Upper lobe of left lung (tissue), 6 donors: ENCODE data around the gene FBXL5. TPM values are rescaled to one million over a fixed set of nuclear protein-coding genes. Genes with fewer than 3 reads are reported as not detected.

Experiments
- ATAC-seq, 2 donors: fragments of 200-7000 bp; cut with Tn5 transposase; one replicate each; pipeline ENCODE4 v1.9.1; 2022; ENCODE audit warnings: mild to moderate bottlenecking in 2 of 2, moderate library complexity in 2 of 2; ENCODE audit not compliant: low FRiP score in 2 of 2
- DNase-seq, 2 donors: peaks; one replicate each; pipeline ENCODE4 v3.0.0-alpha.2; 2019 to 2020
- H3K27ac ChIP-seq, 4 donors: fragments of 200-600 bp; sonication (generic); one replicate each; pipeline ENCODE4 v1.5.1; 2016 to 2019
- H3K27me3 ChIP-seq, 4 donors: fragments of 200-600 bp; sonication (generic); one replicate each; pipeline ENCODE4 v1.5.1; 2017 to 2019
- H3K36me3 ChIP-seq, 4 donors: fragments of 200-600 bp; sonication (generic); one replicate each; pipeline ENCODE4 v1.5.1; 2016 to 2019
- H3K4me1 ChIP-seq, 4 donors: fragments of 200-600 bp; sonication (generic); one replicate each; pipeline ENCODE4 v1.5.1; 2018 to 2019
- H3K4me3 ChIP-seq, 4 donors: fragments of 200-600 bp; sonication (generic); one replicate each; pipeline ENCODE4 v1.5.1; 2017 to 2019; ENCODE audit warnings: mild to moderate bottlenecking in 2 of 4, moderate library complexity in 1 of 4
- H3K9me3 ChIP-seq, 4 donors: fragments of 200-600 bp; sonication (generic); one replicate each; pipeline ENCODE4 v1.5.1; 2018 to 2019
- CTCF ChIP-seq, 6 experiments: fragments of 450-650 bp in 4 of 6; fragments of 200-600 bp in 2 of 6; sonication (generic) in 2 of 6; IDR thresholded peaks; one replicate each; pipeline ENCODE4 v1.5.1; 2016 to 2019; ENCODE audit warnings: antibody characterized with exemption in 6 of 6
- EP300 ChIP-seq, 4 donors: sonication (generic); formaldehyde crosslinking; IDR thresholded peaks; one replicate each; pipeline ENCODE4 v1.5.1; 2017; ENCODE audit warnings: antibody characterized with exemption in 4 of 4, control low read depth in 2 of 4
- POLR2A ChIP-seq, 4 donors: fragments of 450-650 bp; IDR thresholded peaks; one replicate each; pipeline ENCODE4 v1.5.1; 2016 to 2017; ENCODE audit warnings: antibody characterized with exemption in 4 of 4, mild to moderate bottlenecking in 2 of 4
- POLR2AphosphoS5 ChIP-seq, 2 donors: sonication (generic); formaldehyde crosslinking; IDR thresholded peaks; one replicate each; pipeline ENCODE4 v1.5.1; 2017; ENCODE audit warnings: antibody characterized with exemption in 2 of 2
- WGBS, 2 donors: methylation state at CpG; one replicate each; pipeline ENCODE4 v1.1.5; 2017 to 2018; 5-methylcytosine and 5-hydroxymethylcytosine counted together
- total RNA-seq, 6 donors: library from RNA; depleted of rRNA in 4 of 6; stranded (reverse); fragments of >200 nt in 4 of 6; gene quantifications; one replicate each; pipeline versions ENCODE4 v1.1.0 to v1.2.1, GENCODE V29; 2016 to 2021
- donor health status: DM: no; HTN: no; CAD: no; lungs with moderate emphysema.
- donor health status: DM: no; HTN: yes; CAD: no; lungs with severe emphysema.

The FBXL5 gene
- total RNA-seq, 6 donors from 2014 or later, result 52.4 to 146 (median 94.9) TPM

GRCh38 chr4:15601862-15602261, 53.3 kb downstream of the FBXL5 start:
- ATAC-seq, result no peak
- Histone ChIP-seq H3K9me3 (no peaks in the 10 kb centered on the region), H3K4me3 (no peak overlapping the region), H3K36me3 (peaks cover 0 to 65% (median 10%) of the 10 kb centered on the region in 4 donors), H3K27ac (no peak overlapping the region), H3K27me3 (no peaks in the 10 kb centered on the region), H3K4me1 (no peaks in the 10 kb centered on the region)
- no peak for DNase-seq
- TF ChIP-seq CTCF (IDR thresholded peaks at IDR 0.05) (no peak), POLR2A (IDR thresholded peaks at IDR 0.05) (no peak), POLR2AphosphoS5 (IDR thresholded peaks at IDR 0.05) (no peak), EP300 (IDR thresholded peaks at IDR 0.05) (no peak)
- 91 to 94% methylated on average over 2 of the region's 2 CpGs for WGBS, 2 donors

GRCh38 chr4:15600176-15600575, 55.0 kb downstream of the FBXL5 start:
- Histone ChIP-seq H3K4me3 (no peak overlapping the region), H3K4me1 (no peaks in the 10 kb centered on the region), H3K27me3 (no peaks in the 10 kb centered on the region), H3K9me3 (no peaks in the 10 kb centered on the region), H3K36me3 (peaks cover 0 to 60% (median 10%) of the 10 kb centered on the region in 4 donors), H3K27ac (no peak overlapping the region)
- TF ChIP-seq POLR2A (IDR thresholded peaks at IDR 0.05) (no peak), POLR2AphosphoS5 (IDR thresholded peaks at IDR 0.05) (no peak), CTCF (IDR thresholded peaks at IDR 0.05) (no peak), EP300 (IDR thresholded peaks at IDR 0.05) (no peak)
- no peak for DNase-seq
- 93 to 100% methylated on average over 3 of the region's 3 CpGs for WGBS, 2 donors
- no peak for ATAC-seq

GRCh38 chr4:15598644-15599043, 56.5 kb downstream of the FBXL5 start:
- 97% methylated on average over 4 of the region's 4 CpGs for WGBS, 2 donors
- Histone ChIP-seq H3K27me3 (no peaks in the 10 kb centered on the region), H3K36me3 (peaks cover 0 to 49% (median 11%) of the 10 kb centered on the region in 4 donors), H3K9me3 (no peaks in the 10 kb centered on the region), H3K27ac (no peak overlapping the region), H3K4me1 (no peaks in the 10 kb centered on the region), H3K4me3 (no peak overlapping the region)
- ATAC-seq, result no peak
- no peak for DNase-seq
- TF ChIP-seq POLR2A (IDR thresholded peaks at IDR 0.05), result no peak
- no peak for TF ChIP-seq CTCF (IDR thresholded peaks at IDR 0.05)

- ATAC-seq (no peak), DNase-seq (no peak)
- WGBS, 2 donors, result 70 to 73% methylated on average over 3 of the region's 3 CpGs
- H3K27me3 ChIP-seq, result no peaks in the 10 kb centered on the region
- peaks cover 0 to 4% (median 0%) of the 10 kb centered on the region in 4 donors for H3K4me1 ChIP-seq
- no peak for TF ChIP-seq POLR2AphosphoS5 (IDR thresholded peaks at IDR 0.05)
- TF ChIP-seq POLR2A (IDR thresholded peaks at IDR 0.05), result no peak
- TF ChIP-seq CTCF (IDR thresholded peaks at IDR 0.05), result no peak
- no peak for TF ChIP-seq EP300 (IDR thresholded peaks at IDR 0.05)
- H3K9me3 ChIP-seq, result no peaks in the 10 kb centered on the region
- peaks cover 0 to 10% (median 2%) of the 10 kb centered on the region in 4 donors for H3K36me3 ChIP-seq
- H3K4me3 ChIP-seq, result no peak overlapping the region
- no peak overlapping the region for H3K27ac ChIP-seq
Measured at GRCh38 chr4:15592799-15593198, 62.4 kb downstream of the FBXL5 start.

- Histone ChIP-seq H3K36me3 (no peaks in the 10 kb centered on the region), H3K4me3 (no peak overlapping the region), H3K4me1 (peaks cover 2 to 11% (median 4%) of the 10 kb centered on the region in 4 donors), H3K27ac (peak overlapping the region in 2 of 4 donors; percentile 35 to 36), H3K27me3 (no peaks in the 10 kb centered on the region), H3K9me3 (no peaks in the 10 kb centered on the region)
- no peak for DNase-seq
- TF ChIP-seq CTCF (IDR thresholded peaks at IDR 0.05), result no peak
- no peak for TF ChIP-seq EP300 (IDR thresholded peaks at IDR 0.05)
- peak in 1 of 4 donors; percentile 10 for TF ChIP-seq POLR2A (IDR thresholded peaks at IDR 0.05)
- TF ChIP-seq POLR2AphosphoS5 (IDR thresholded peaks at IDR 0.05), result no peak
- peak in 1 of 2 donors; percentile 64 for ATAC-seq
- WGBS, 2 donors, result 60 to 67% methylated on average over 3 of the region's 3 CpGs
Measured at GRCh38 chr4:15587649-15588048, 67.5 kb downstream of the FBXL5 start.
